Common myeloid progenitor, CD34-positive (primary cell): ENCODE results near the gene SLC25A3.
"Not testable (repeated sequence)": the region's sequence is repeated elsewhere in the genome, so short reads cannot be mapped to it uniquely, and the experiment has no call there.

ENCODE experiments used
- CTCF ChIA-PET: fragments of 350-600 bp; sonication (Branson Sonifier 250); formaldehyde crosslinking; loops from one replicate; lab custom pipeline; 2021; ENCODE audit warnings: antibody characterized with exemption; lab: Charles Lee
- POLR2A ChIA-PET: fragments of 350-600 bp; sonication (Branson Sonifier 250); formaldehyde crosslinking; loops from one replicate; lab custom pipeline; 2021; ENCODE audit warnings: antibody characterized with exemption; lab: Charles Lee
- DNase-seq, 3 donors: peaks; one replicate each; pipeline versions ENCODE4 v3.0.0 to v3.0.0-alpha.2; 2013
- H3K27ac ChIP-seq, 2 experiments: 1 replicate in 1 of 2; 2 replicates in 1 of 2; pipeline ENCODE4 v1.7.0; 2013; ENCODE audit warnings: inconsistent platforms in 2 of 2, low read length in 2 of 2, mild to moderate bottlenecking in 2 of 2, low read depth in 1 of 2, moderate library complexity in 1 of 2; ENCODE audit not compliant: severe bottlenecking in 2 of 2, insufficient read depth in 1 of 2, poor library complexity in 1 of 2
- H3K27me3 ChIP-seq, 5 experiments: replicated peaks in 2 of 5; 1 replicate in 3 of 5; 2 replicates in 2 of 5; pipeline versions ENCODE4 v1.6.1 to v1.7.0; 2013; ENCODE audit warnings: low read length in 4 of 5, mild to moderate bottlenecking in 2 of 5, moderate library complexity in 2 of 5, inconsistent platforms in 1 of 5; ENCODE audit not compliant: insufficient read depth in 5 of 5, control insufficient read depth in 4 of 5
- H3K36me3 ChIP-seq, 4 experiments: 1 replicate in 2 of 4; 2 replicates in 2 of 4; pipeline versions ENCODE4 v1.6.1 to v1.7.0; 2013; ENCODE audit warnings: low read length in 3 of 4, control low read depth in 1 of 4, mild to moderate bottlenecking in 1 of 4; ENCODE audit not compliant: control insufficient read depth in 4 of 4, insufficient read depth in 4 of 4
- H3K4me1 ChIP-seq, 4 experiments: 1 replicate in 3 of 4; 2 replicates in 1 of 4; pipeline versions ENCODE4 v1.6.1 to v1.7.1; 2013; ENCODE audit warnings: low read length in 3 of 4, mild to moderate bottlenecking in 3 of 4, control low read depth in 1 of 4, inconsistent platforms in 1 of 4, moderate library complexity in 1 of 4; ENCODE audit not compliant: control insufficient read depth in 4 of 4, insufficient read depth in 4 of 4; ENCODE audit errors: control extremely low read depth in 1 of 4
- H3K4me3 ChIP-seq, 7 experiments: 1 replicate in 4 of 7; 2 replicates in 3 of 7; pipeline versions ENCODE4 v1.5.1 to v1.7.0; 2013; ENCODE audit warnings: mild to moderate bottlenecking in 7 of 7, low read length in 6 of 7, moderate library complexity in 6 of 7, inconsistent platforms in 2 of 7, low read depth in 2 of 7, control low read depth in 1 of 7; ENCODE audit not compliant: insufficient read depth in 4 of 7, control insufficient read depth in 1 of 7; ENCODE audit errors: extremely low read depth in 1 of 7
- H3K9me3 ChIP-seq, 5 experiments: 1 replicate in 4 of 5; 2 replicates in 1 of 5; pipeline versions ENCODE4 v1.6.1 to v1.7.1; 2013; ENCODE audit warnings: low read length in 4 of 5, mild to moderate bottlenecking in 2 of 5, inconsistent platforms in 1 of 5, low read depth in 1 of 5, moderate library complexity in 1 of 5; ENCODE audit not compliant: control insufficient read depth in 4 of 5, insufficient read depth in 2 of 5; ENCODE audit errors: control extremely low read depth in 1 of 5
- WGBS: methylation state at CpG from one replicate; pipeline ENCODE4 v1.1.5; 2013; ENCODE audit not compliant: insufficient coverage; 5-methylcytosine and 5-hydroxymethylcytosine counted together

SLC25A3 gene

GRCh38 chr12:98559666-98560065, 33.8 kb upstream of the SLC25A3 start:
- H3K27me3 ChIP-seq: no peaks in the 10 kb centered on the region
- no peak overlapping the region for H3K27ac ChIP-seq
- H3K36me3 ChIP-seq: no peaks in the 10 kb centered on the region
- H3K4me3 ChIP-seq: no peak overlapping the region
- POLR2A ChIA-PET: no interaction called here
- no peak for DNase-seq
- H3K9me3 ChIP-seq: no peaks in the 10 kb centered on the region
- no CpG with 5 or more reads among the region's 1 CpG for WGBS
- CTCF ChIA-PET: interaction anchor here (0.7 kb wide), 1 partner anchor 14 kb away, joined by 3 read pairs; no protein-coding TSS in a partner anchor
- no peaks in the 10 kb centered on the region for H3K4me1 ChIP-seq

DNA sequence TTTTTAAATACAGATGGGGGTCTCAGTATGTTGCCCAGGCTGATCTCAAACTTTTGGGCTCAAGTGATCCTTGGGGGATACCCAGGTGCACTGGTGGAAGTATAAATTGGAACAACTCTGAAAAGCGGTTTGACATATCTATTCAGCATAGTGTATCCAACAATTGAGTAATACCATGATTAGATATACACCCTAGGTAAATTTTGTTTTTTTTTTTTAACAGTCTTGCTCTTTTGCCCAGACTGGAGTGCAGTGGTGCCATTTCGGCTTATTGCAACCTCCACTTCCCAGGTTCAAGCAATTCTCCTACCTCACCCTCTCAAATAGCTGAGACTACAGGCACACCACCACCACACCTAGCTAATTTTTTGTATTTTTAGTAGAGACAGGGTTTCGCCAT, 31.6 kb upstream of the SLC25A3 start:
- Histone ChIP-seq H3K36me3 (no peaks in the 10 kb centered on the region), H3K27ac (no peak overlapping the region), H3K4me1 (peaks cover 0 to 5% (median 0%) of the 10 kb centered on the region in 4 experiments), H3K4me3 (no peak overlapping the region), H3K27me3 (no peaks in the 10 kb centered on the region), H3K9me3 (no peaks in the 10 kb centered on the region)
- WGBS: no CpG with 5 or more reads among the region's 3 CpGs
- ChIA-PET POLR2A (no interaction called here), CTCF (interaction anchor here (0.6 to 1.7 kb wide), 4 partner anchors 10 to 557 kb away, joined by 3 to 5 read pairs (median 3); no protein-coding TSS in a partner anchor)
- no peak for DNase-seq

DNA sequence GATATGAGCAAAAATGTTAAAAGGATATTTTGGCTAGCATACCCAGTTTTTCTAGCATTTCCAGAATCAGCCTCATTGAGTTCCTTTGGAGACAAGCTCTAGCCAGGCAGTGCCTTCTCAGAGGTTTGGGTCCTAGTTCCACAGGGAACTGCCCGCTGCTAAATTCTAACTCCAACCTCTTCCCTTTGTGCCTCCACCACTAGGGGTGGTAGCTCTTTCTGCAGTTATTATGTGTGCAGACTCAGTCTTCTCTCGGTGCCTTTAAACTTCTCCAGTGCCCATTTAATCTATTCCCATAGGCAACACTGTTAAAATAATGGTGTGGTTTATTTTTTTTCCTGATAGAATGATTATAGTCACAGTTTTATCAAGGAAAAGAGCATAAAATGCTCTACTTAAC, 21.5 kb upstream of the SLC25A3 start:
- DNase-seq: peak in 2 of 3 donors; percentile 13 to 18
- ChIA-PET CTCF (interaction anchor here (0.8 to 2.2 kb wide), 8 partner anchors 11 to 141 kb away, joined by 3 to 11 read pairs (median 4); no protein-coding TSS in a partner anchor), POLR2A (interaction anchor here (0.7 kb wide), 1 partner anchor 21 kb away, joined by 3 read pairs; the partner anchor contains the start of gene SLC25A3)
- Histone ChIP-seq H3K27ac (no peak overlapping the region), H3K36me3 (no peaks in the 10 kb centered on the region), H3K4me3 (no peak overlapping the region), H3K9me3 (no peaks in the 10 kb centered on the region), H3K4me1 (no peaks in the 10 kb centered on the region), H3K27me3 (no peaks in the 10 kb centered on the region)
- no CpG with 5 or more reads among the region's 2 CpGs for WGBS

- Histone ChIP-seq H3K4me3 (no peak overlapping the region), H3K9me3 (no peaks in the 10 kb centered on the region), H3K36me3 (no peaks in the 10 kb centered on the region), H3K27me3 (no peaks in the 10 kb centered on the region), H3K27ac (no peak overlapping the region), H3K4me1 (peaks cover 0 to 4% (median 0%) of the 10 kb centered on the region in 4 experiments)
- ChIA-PET POLR2A (no interaction called here), CTCF (interaction anchor here (1.2 to 1.6 kb wide), 5 partner anchors 7 to 1635 kb away, joined by 3 to 6 read pairs (median 4); no protein-coding TSS in a partner anchor)
- WGBS: 100% methylated on average over 1 of the region's 1 CpG
- DNase-seq: no peak
Measured at GRCh38 chr12:98574110-98574509, 19.4 kb upstream of the SLC25A3 start.

DNA sequence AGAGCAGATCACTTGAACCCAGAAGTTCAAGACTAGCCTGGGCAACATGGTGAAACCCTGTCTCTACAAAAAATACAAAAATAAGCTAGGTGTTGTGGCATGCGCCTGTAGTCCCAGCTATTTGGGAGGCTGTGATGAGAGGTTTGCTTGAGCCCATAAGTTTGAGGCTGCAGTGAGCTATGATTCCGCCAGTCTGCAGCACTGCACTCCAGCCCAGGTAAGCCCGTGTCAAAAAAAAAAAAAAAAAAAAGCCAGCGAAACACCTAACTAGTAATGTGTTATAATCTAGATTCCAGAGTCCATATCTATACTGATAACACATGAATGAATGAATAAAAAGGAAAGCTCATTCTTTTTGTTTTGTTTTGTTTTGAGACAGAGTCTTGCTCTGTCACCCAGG, 18.5 kb upstream of the SLC25A3 start:
- ChIA-PET CTCF (interaction anchor here (0.6 to 1.6 kb wide), 5 partner anchors 8 to 1636 kb away, joined by 3 to 6 read pairs (median 4); no protein-coding TSS in a partner anchor), POLR2A (no interaction called here)
- Histone ChIP-seq H3K4me1 (peaks cover 0 to 4% (median 0%) of the 10 kb centered on the region in 4 experiments), H3K27ac (no peak overlapping the region), H3K36me3 (no peaks in the 10 kb centered on the region), H3K4me3 (no peak overlapping the region), H3K9me3 (no peaks in the 10 kb centered on the region), H3K27me3 (no peaks in the 10 kb centered on the region)
- DNase-seq: no peak
- no CpG with 5 or more reads among the region's 4 CpGs for WGBS

GRCh38 chr12:98576795-98577194, 16.7 kb upstream of the SLC25A3 start:
- H3K36me3 ChIP-seq, H3K9me3 ChIP-seq, CTCF ChIA-PET, POLR2A ChIA-PET, H3K27ac ChIP-seq, H3K27me3 ChIP-seq, H3K4me1 ChIP-seq, H3K4me3 ChIP-seq, DNase-seq: not testable (repeated sequence)
- no CpG with 5 or more reads among the region's 2 CpGs for WGBS

- Histone ChIP-seq H3K27me3 (no peaks in the 10 kb centered on the region), H3K4me3 (no peak overlapping the region), H3K36me3 (no peaks in the 10 kb centered on the region), H3K27ac (no peak overlapping the region), H3K4me1 (peaks cover 0 to 4% (median 0%) of the 10 kb centered on the region in 4 experiments), H3K9me3 (no peaks in the 10 kb centered on the region)
- ChIA-PET POLR2A (no interaction called here), CTCF (interaction anchor here (1.1 to 1.6 kb wide), 4 partner anchors 8 to 70 kb away, joined by 3 to 4 read pairs (median 4); no protein-coding TSS in a partner anchor)
- WGBS: no CpG with 5 or more reads among the region's 1 CpG
- DNase-seq: no peak
Measured at GRCh38 chr12:98578392-98578791, 15.1 kb upstream of the SLC25A3 start.
